ENCODE results near the gene ZDHHC9. TPM values are rescaled to one million over a fixed set of nuclear protein-coding genes. Genes with fewer than 3 reads are reported as not detected.

ZDHHC9 gene
- total RNA-seq, 4 donors from 2014 or later: 4.2 to 19.7 (median 13.1) TPM

DNA sequence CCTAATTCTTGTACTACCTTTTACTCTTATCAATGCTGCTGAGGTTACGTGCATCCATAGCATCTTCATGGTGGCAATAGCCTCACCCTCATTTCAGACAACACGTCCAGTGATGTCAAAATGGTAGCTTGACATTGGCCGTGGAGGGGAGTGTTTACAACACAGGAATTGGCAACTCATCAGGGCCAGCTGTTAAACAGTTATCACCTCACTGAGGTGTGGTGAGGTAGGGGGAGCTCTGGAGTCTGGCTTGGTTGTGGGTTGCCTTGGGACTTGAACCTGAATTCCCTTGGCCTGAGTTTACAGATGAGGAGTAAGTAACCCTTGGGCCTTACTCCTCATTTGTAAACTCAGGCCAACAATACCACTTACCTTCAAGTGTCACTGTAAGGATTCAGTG lies 53.5 kb downstream of the ZDHHC9 start:
- WGBS: 85% methylated on average over 3 of the region's 3 CpGs
- intact Hi-C loops (cut with DNase I): no loop called here
- H3K9me3 ChIP-seq: peaks cover 0 to 3% (median 0%) of the 10 kb centered on the region in 4 donors
- H3K4me1 ChIP-seq: no peaks in the 10 kb centered on the region
- no peak for DNase-seq (ENCODE audit: extremely low spot score)
- no peak overlapping the region for H3K4me3 ChIP-seq
- no peak overlapping the region for H3K27ac ChIP-seq (replicated peaks in 1 of 4)
- H3K27me3 ChIP-seq: no peaks in the 10 kb centered on the region
- TF ChIP-seq POLR2A (IDR thresholded peaks at IDR 0.05; ENCODE audit: low read depth) (no peak), EP300 (IDR thresholded peaks at IDR 0.05) (no peak), POLR2AphosphoS5 (IDR thresholded peaks at IDR 0.05) (no peak)
- TF ChIP-seq, protein P1, sequence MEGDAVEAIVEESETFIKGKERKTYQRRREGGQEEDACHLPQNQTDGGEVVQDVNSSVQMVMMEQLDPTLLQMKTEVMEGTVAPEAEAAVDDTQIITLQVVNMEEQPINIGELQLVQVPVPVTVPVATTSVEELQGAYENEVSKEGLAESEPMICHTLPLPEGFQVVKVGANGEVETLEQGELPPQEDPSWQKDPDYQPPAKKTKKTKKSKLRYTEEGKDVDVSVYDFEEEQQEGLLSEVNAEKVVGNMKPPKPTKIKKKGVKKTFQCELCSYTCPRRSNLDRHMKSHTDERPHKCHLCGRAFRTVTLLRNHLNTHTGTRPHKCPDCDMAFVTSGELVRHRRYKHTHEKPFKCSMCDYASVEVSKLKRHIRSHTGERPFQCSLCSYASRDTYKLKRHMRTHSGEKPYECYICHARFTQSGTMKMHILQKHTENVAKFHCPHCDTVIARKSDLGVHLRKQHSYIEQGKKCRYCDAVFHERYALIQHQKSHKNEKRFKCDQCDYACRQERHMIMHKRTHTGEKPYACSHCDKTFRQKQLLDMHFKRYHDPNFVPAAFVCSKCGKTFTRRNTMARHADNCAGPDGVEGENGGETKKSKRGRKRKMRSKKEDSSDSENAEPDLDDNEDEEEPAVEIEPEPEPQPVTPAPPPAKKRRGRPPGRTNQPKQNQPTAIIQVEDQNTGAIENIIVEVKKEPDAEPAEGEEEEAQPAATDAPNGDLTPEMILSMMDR (IDR thresholded peaks at IDR 0.05): no peak
- no peaks in the 10 kb centered on the region for H3K36me3 ChIP-seq

DNA sequence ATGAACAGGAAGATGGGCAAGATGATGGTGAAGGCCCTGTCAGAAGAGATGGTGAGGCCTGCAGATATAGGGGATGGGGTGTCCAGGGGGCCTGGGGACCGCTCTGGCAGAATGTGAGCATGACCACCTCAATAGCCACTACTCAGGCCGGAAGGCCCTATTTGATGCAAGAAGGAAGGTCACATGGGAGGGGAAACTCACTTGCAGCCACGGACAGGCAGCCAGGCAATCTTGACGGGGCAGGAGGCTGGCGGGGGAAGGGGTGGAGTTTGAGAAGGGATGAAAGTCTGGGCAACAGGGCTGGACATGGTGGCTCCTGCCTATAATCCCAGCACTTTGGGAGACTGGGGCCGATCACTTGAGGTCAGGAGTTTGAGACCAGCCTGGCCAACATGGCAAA lies 55.2 kb downstream of the ZDHHC9 start:
- Histone ChIP-seq H3K4me1 (no peaks in the 10 kb centered on the region), H3K4me3 (no peak overlapping the region), H3K36me3 (no peaks in the 10 kb centered on the region), H3K9me3 (peaks cover 0 to 3% (median 0%) of the 10 kb centered on the region in 4 donors), H3K27ac (replicated peaks in 1 of 4) (no peak overlapping the region), H3K27me3 (no peaks in the 10 kb centered on the region)
- intact Hi-C loops (cut with DNase I): no loop called here
- DNase-seq (ENCODE audit: extremely low spot score): no peak
- no peak for TF ChIP-seq EP300 (IDR thresholded peaks at IDR 0.05)
- TF ChIP-seq, protein P1 (IDR thresholded peaks at IDR 0.05): no peak
- no peak for TF ChIP-seq POLR2A (IDR thresholded peaks at IDR 0.05; ENCODE audit: low read depth)
- no peak for TF ChIP-seq POLR2AphosphoS5 (IDR thresholded peaks at IDR 0.05)
- WGBS: 76% methylated on average over 6 of the region's 6 CpGs

DNA sequence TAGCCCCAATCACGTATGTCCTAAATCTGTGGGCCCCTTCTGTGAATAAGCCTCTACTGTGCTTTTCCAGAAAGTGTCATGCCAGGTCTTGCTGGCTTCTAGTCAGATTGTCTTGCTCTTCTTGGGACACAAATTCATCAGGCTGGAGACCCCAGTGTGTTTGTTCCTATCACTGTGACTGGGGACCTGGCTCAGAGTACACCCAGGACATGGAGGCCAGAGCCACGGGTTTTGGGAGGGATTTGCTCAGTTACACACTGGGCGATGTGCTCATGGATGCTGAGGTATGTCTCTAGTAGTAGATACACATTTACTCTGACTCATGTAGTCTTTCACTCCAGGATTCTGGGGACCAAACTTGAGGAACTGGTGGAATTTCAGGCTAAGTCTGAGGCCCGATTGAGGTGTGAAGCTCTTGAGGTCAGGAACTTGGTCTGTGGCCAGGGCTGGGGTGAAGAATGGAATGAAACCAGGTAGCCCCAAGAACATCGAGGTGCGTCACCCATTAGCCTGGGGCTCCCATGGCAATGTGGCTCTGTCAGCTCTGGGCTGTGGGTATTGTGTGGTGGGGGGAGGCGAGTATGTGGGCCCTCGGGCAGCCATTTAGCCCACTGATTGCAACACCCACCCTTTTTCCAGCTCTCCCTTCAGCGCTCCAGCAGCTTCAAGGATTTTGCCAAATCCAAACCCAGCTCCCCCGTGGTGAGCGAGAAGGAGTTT lies 56.2 kb downstream of the ZDHHC9 start:
- no peak for TF ChIP-seq EP300 (IDR thresholded peaks at IDR 0.05)
- no peak for TF ChIP-seq POLR2A (IDR thresholded peaks at IDR 0.05; ENCODE audit: low read depth)
- TF ChIP-seq POLR2AphosphoS5 (IDR thresholded peaks at IDR 0.05): no peak
- TF ChIP-seq, protein P1 (IDR thresholded peaks at IDR 0.05): no peak
- H3K4me1 ChIP-seq: no peaks in the 10 kb centered on the region
- no peaks in the 10 kb centered on the region for H3K27me3 ChIP-seq
- intact Hi-C loops (cut with DNase I): no loop called here
- H3K9me3 ChIP-seq: peaks cover 0 to 3% (median 0%) of the 10 kb centered on the region in 4 donors
- H3K4me3 ChIP-seq: no peak overlapping the region
- no peak overlapping the region for H3K27ac ChIP-seq (replicated peaks in 1 of 4)
- H3K36me3 ChIP-seq: no peaks in the 10 kb centered on the region
- no peak for DNase-seq (ENCODE audit: extremely low spot score)
- WGBS: 77% methylated on average over 9 of the region's 11 CpGs

DNA sequence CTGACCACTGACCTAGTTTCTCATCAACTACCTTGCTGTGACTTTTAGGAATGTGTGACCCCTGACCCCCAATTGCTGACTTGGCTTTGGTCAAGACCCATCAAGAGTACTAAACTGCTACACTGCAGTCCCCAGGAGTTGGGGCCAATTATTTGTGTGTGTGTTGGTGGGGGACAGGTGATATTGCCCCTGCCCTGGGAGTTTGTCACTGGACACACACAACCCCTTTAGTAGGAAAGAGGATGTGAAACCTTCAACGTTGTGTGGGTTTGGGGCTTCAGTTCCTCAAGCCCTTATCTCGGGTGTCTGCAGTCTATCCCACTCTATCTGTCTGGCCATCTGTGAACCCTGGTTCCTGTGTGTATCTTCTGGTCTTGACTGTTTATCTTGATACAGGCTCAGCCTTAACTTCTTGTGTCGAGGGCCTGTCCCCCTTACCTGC lies 57.5 kb downstream of the ZDHHC9 start:
- Histone ChIP-seq H3K27ac (replicated peaks in 1 of 4) (no peak overlapping the region), H3K4me1 (no peaks in the 10 kb centered on the region), H3K36me3 (no peaks in the 10 kb centered on the region), H3K9me3 (peaks cover 0 to 3% (median 0%) of the 10 kb centered on the region in 4 donors), H3K4me3 (no peak overlapping the region), H3K27me3 (no peaks in the 10 kb centered on the region)
- no peak for DNase-seq (ENCODE audit: extremely low spot score)
- WGBS: 38% methylated on average over 3 of the region's 3 CpGs
- intact Hi-C loops (cut with DNase I): no loop called here
- TF ChIP-seq, protein P1 (IDR thresholded peaks at IDR 0.05): no peak
- TF ChIP-seq POLR2A (IDR thresholded peaks at IDR 0.05; ENCODE audit: low read depth) (no peak), POLR2AphosphoS5 (IDR thresholded peaks at IDR 0.05) (no peak), EP300 (IDR thresholded peaks at IDR 0.05) (no peak)

Data from esophagus muscularis mucosa (tissue), 4 donors.